HepG2 (cell line): Measurements from ENCODE around the gene CXCR1.

Experiments used
- NCOA1 ChIP-seq: sonication (generic); formaldehyde crosslinking; IDR thresholded peaks from 2 replicates; pipeline ENCODE4 v1.9.0; 2021; ENCODE audit warnings: missing genetic modification reagents
- POLR2AphosphoS5 ChIP-seq: IDR thresholded peaks from 2 replicates; pipeline ENCODE4 v1.6.1; 2012; ENCODE audit warnings: low read depth, low read length

GRCh38 chr2:218123986-218124385, 42.8 kb downstream of the CXCR1 start:
- TF ChIP-seq NCOA1 (CRISPR knock-in tag) (no peak), POLR2AphosphoS5 (no peak)
